Small intestine (tissue), 7 donors: ENCODE measurements around the gene TNNI2. TPM values are rescaled to one million over a fixed set of nuclear protein-coding genes. Genes with fewer than 3 reads are reported as not detected.

ENCODE experiments used
- DNase-seq, 2 donors: peaks; one replicate each; pipeline versions ENCODE4 v3.0.0 to v3.0.0-alpha.2; 2013
- FAIRE-seq: peaks from 2 replicates; lab custom pipeline; 2012; peaks lifted over from hg19 to GRCh38; lab: Jason Lieb, UNC
- H3K27ac ChIP-seq, 3 donors: one replicate each; pipeline ENCODE4 v1.5.1; 2013; ENCODE audit warnings: low read length in 2 of 3, mild to moderate bottlenecking in 2 of 3, control low read depth in 1 of 3, inconsistent platforms in 1 of 3, low read depth in 1 of 3, moderate library complexity in 1 of 3
- H3K27me3 ChIP-seq, 3 donors: one replicate each; pipeline ENCODE4 v1.6.1; 2013; ENCODE audit warnings: low read length in 3 of 3, inconsistent platforms in 1 of 3; ENCODE audit not compliant: control insufficient read depth in 3 of 3, insufficient read depth in 3 of 3
- H3K36me3 ChIP-seq, 3 donors: one replicate each; pipeline ENCODE4 v1.6.1; 2013; ENCODE audit warnings: low read length in 3 of 3, inconsistent platforms in 1 of 3, low read depth in 1 of 3, mild to moderate bottlenecking in 1 of 3, moderate library complexity in 1 of 3; ENCODE audit not compliant: control insufficient read depth in 3 of 3, insufficient read depth in 2 of 3
- H3K4me1 ChIP-seq, 3 donors: one replicate each; pipeline ENCODE4 v1.6.1; 2013; ENCODE audit warnings: low read length in 2 of 3, inconsistent platforms in 1 of 3, low read depth in 1 of 3, mild to moderate bottlenecking in 1 of 3, moderate library complexity in 1 of 3; ENCODE audit not compliant: control insufficient read depth in 3 of 3, insufficient read depth in 2 of 3
- H3K4me3 ChIP-seq, 3 donors: one replicate each; pipeline ENCODE4 v1.5.1; 2013; ENCODE audit warnings: low read length in 3 of 3, control low read depth in 1 of 3, inconsistent platforms in 1 of 3, low read depth in 1 of 3, mild to moderate bottlenecking in 1 of 3, moderate library complexity in 1 of 3
- H3K9me3 ChIP-seq, 2 donors: one replicate each; pipeline ENCODE4 v1.6.1; 2013; ENCODE audit warnings: low read depth in 1 of 2, low read length in 1 of 2; ENCODE audit not compliant: control insufficient read depth in 2 of 2, insufficient read depth in 1 of 2
- WGBS, 3 donors: extraction: QIAGEN DNeasy Blood & Tissue Kit; methylation state at CpG; one replicate each; pipeline ENCODE4 v1.1.7; 2013; 5-methylcytosine and 5-hydroxymethylcytosine counted together
- polyA plus RNA-seq, 4 donors: library from polyadenylated mRNA; stranded (reverse) in 3 of 4; unstranded in 1 of 4; fragments of 200-250 nt in 3 of 4; fragments of 120-200 nt in 1 of 4; gene quantifications; one replicate each; pipeline versions ENCODE4 v1.2.1 to v1.2.3, GENCODE V29; 2013
- donor health status: healthy with polysubstance abuse.
- donor health status: control.
- donor health status: control.
- donor health status: Bipolar disorder and iron deficiency.
- donor health status: healthy.

TNNI2 gene
- polyA plus RNA-seq, 4 donors = 0.49 to 8.9 (median 8.2) TPM

- FAIRE-seq = no peak
Observed at GRCh38 chr11:1839924-1840779, 1.4 kb downstream of the TNNI2 start.

GRCh38 chr11:1840780-1841480 lies 2.1 kb downstream of the TNNI2 start:
- no peaks in the 10 kb centered on the region for H3K9me3 ChIP-seq
- no peaks in the 10 kb centered on the region for H3K36me3 ChIP-seq
- FAIRE-seq = no peak
- H3K4me1 ChIP-seq = peaks cover 0 to 16% (median 5%) of the 10 kb centered on the region in 3 donors
- WGBS, 3 donors = 81 to 91% (median 85%) methylated on average over 31 to 37 of the region's 37 CpGs
- no peak overlapping the region for H3K27ac ChIP-seq
- no peak for DNase-seq
- no peaks in the 10 kb centered on the region for H3K27me3 ChIP-seq
- H3K4me3 ChIP-seq = no peak overlapping the region

More at GRCh38 chr11:1839924-1840779, 1.4 kb downstream of the TNNI2 start:
- no peak overlapping the region for H3K27ac ChIP-seq
- no peaks in the 10 kb centered on the region for H3K36me3 ChIP-seq
- H3K27me3 ChIP-seq = no peaks in the 10 kb centered on the region
- WGBS, 3 donors = 70 to 81% (median 78%) methylated on average over 20 to 26 of the region's 26 CpGs
- DNase-seq = peak in 1 of 2 donors; percentile 24
- H3K9me3 ChIP-seq = no peaks in the 10 kb centered on the region
- no peak overlapping the region for H3K4me3 ChIP-seq
- peaks cover 0 to 18% (median 5%) of the 10 kb centered on the region in 3 donors for H3K4me1 ChIP-seq

- WGBS, 3 donors = 83 to 93% (median 88%) methylated on average over 16 to 19 of the region's 19 CpGs
- H3K9me3 ChIP-seq = no peaks in the 10 kb centered on the region
- FAIRE-seq (no peak), DNase-seq (no peak)
- H3K36me3 ChIP-seq = no peaks in the 10 kb centered on the region
- H3K27me3 ChIP-seq = no peaks in the 10 kb centered on the region
- H3K27ac ChIP-seq = no peak overlapping the region
- no peak overlapping the region for H3K4me3 ChIP-seq
- H3K4me1 ChIP-seq = peaks cover 0 to 16% (median 5%) of the 10 kb centered on the region in 3 donors
Observed at GRCh38 chr11:1841511-1842148, 2.8 kb downstream of the TNNI2 start.

DNA sequence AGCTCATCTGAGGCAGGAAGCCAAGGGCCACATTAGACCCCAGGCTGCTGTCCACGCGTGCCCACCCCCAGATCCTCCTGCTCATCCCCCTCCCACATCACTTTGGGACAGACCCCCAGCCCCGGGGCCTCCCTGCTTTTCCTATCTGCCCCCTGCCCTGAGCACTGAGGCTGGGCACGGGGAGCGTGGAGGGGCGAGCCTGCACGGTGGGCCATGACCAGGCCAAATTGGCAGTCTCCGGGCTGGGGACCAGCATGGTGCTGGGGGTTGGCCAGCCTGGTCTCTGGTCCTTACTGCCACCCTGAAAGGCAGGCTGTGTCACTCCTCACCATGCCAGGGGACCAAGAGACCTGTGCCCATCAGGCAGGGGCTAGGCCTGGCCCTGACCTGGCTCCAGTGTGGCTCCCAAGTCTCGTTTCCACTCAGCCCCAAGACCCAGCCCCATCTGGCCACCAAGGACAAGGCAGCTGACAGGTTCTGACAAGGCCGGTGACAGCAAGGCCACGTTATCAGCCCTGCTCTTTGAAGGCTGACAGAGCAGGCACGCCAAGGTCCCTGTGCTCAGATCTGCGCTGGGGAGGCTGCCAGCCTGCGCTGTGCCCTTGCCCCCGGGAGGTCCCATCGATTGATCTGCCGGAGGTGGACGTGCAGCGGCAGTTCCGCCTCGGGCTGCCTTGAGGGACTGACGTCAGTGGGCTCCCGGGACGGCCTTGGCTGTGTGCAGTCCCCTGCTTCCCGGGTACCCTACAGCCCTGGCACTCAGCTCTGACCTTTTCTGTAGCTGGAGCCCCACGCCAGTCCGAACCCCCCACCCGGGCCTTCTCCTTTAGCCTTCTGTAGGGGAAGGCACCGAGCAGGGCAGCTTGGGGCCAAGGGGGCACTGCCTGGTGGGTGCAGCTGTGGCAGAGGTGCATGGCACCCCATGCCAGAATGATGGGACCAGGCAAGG lies 3.6 kb downstream of the TNNI2 start:
- 68 to 86% (median 72%) methylated on average over 25 to 29 of the region's 29 CpGs for WGBS, 3 donors
- no peaks in the 10 kb centered on the region for H3K9me3 ChIP-seq
- H3K4me1 ChIP-seq = peaks cover 0 to 15% (median 5%) of the 10 kb centered on the region in 3 donors
- H3K27ac ChIP-seq = no peak overlapping the region
- no peaks in the 10 kb centered on the region for H3K27me3 ChIP-seq
- H3K36me3 ChIP-seq = no peaks in the 10 kb centered on the region
- FAIRE-seq (no peak), DNase-seq (no peak)
- no peak overlapping the region for H3K4me3 ChIP-seq

DNA sequence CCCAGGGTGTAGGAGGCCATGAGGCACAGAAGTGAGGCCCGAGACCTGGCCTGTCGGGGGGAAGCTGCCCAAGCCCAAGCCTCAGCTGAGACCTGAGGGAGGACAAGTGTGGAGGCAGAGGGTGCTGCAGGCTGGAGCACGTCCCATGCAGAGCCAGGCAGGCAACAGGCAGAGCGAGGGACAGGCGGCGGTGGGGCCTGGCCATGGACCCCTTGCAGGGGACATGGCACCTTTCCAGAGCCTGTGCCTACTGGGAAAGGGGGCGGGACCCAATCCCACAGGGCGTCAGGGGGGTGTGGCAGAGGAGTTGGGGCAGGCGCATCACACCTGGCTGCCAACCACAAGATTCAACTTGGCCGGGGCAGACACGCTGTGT lies 4.3 kb downstream of the TNNI2 start:
- no peak for FAIRE-seq
- H3K27ac ChIP-seq = no peak overlapping the region
- WGBS, 3 donors = 69 to 75% (median 72%) methylated on average over 11 of the region's 11 CpGs
- no peaks in the 10 kb centered on the region for H3K36me3 ChIP-seq
- peaks cover 0 to 9% (median 5%) of the 10 kb centered on the region in 3 donors for H3K4me1 ChIP-seq
- H3K4me3 ChIP-seq = no peak overlapping the region
- no peak for DNase-seq
- H3K9me3 ChIP-seq = no peaks in the 10 kb centered on the region
- H3K27me3 ChIP-seq = no peaks in the 10 kb centered on the region

DNA sequence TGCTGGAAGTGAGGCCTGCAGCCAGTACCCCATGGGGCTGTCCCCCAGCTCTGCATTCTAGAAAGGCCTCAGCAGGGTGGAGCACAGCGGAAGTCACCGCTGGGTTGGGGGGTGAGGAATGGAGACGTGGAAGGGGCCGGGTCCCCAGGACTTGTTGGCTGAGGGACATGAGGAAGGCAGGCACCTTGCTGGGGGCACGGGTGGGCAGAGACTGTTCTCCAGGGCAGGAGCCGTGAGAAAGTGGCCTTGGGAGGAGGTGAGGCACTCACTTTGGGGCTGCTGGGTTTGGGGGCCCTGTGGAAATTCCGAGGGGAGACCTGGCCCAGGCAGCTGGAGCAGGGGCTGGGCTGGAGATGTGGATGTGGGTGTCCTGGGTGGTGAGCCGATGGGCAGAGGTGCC lies 5.0 kb downstream of the TNNI2 start:
- Histone ChIP-seq H3K4me3 (no peak overlapping the region), H3K9me3 (no peaks in the 10 kb centered on the region), H3K4me1 (peaks cover 0 to 9% (median 5%) of the 10 kb centered on the region in 3 donors), H3K36me3 (no peaks in the 10 kb centered on the region), H3K27ac (peak overlapping the region in 1 of 3 donors; percentile 46), H3K27me3 (no peaks in the 10 kb centered on the region)
- DNase-seq = no peak
- no peak for FAIRE-seq
- 86 to 89% (median 87%) methylated on average over 7 to 8 of the region's 8 CpGs for WGBS, 3 donors

DNA sequence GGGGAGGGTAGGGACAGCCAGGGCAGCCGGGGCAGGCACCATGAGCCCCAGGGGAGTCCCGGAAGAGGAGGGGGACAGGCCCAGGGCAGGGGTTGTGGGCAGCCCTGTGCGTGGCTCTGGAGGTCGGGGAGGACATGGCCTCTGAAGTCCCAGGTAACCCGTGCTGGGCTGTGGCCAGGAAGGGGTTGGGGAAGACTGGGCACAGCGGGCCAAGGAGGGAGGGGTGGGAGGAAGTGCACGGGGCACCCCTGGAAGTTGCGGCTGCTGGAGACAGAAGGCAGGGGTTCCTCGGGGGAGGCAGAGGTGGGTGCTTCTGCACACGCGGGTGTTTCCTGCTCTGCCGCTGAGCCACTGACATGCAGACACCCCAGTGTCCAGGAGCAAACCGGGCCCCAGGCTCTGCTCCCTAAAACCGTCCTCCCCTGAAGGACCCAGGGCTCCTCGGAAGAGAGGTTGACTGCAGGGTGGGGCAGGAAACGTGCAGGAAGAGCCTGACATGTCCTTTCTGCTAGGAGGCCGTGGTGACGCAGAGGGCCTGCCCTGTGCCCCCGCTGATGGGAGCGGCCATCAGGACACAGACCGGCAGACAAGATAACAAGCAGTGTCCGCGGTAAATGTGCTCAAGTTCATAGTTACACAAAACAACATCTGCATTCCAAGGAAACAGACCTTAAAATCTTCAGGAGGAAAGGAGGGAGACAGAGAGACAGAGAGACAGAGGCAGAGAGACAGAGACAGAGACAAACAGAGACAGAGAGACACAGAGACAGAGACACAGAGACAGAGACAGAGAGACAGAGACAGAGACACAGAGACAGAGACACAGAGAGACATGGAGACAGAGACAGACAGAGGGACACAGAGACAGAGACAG lies 5.7 kb downstream of the TNNI2 start:
- no peak overlapping the region for H3K4me3 ChIP-seq
- peak; percentile 62 to 77 for DNase-seq
- peak overlapping the region in 2 of 3 donors; percentile 46 to 52 for H3K27ac ChIP-seq
- peaks cover 0 to 9% (median 5%) of the 10 kb centered on the region in 3 donors for H3K4me1 ChIP-seq
- no peaks in the 10 kb centered on the region for H3K9me3 ChIP-seq
- no peak for FAIRE-seq
- H3K36me3 ChIP-seq = no peaks in the 10 kb centered on the region
- WGBS, 3 donors = 21 to 37% (median 23%) methylated on average over 23 of the region's 23 CpGs
- H3K27me3 ChIP-seq = no peaks in the 10 kb centered on the region
